GM18907 (cell line): ENCODE measurements around the gene LIPC.

ENCODE experiments used
- ATAC-seq: cut with Tn5 transposase; IDR thresholded peaks from one replicate; pipeline ENCODE4 v1.9.1; 2021; ENCODE audit warnings: mild to moderate bottlenecking, moderate library complexity; ENCODE audit not compliant: unreplicated experiment

LIPC gene

GRCh38 chr15:58431221-58432149 lies at the start of gene LIPC:
TSS of gene LIPC (plus strand) at chr15:58431991. CDS start at chr15:58432033, 42 bp downstream.
- no peak for ATAC-seq

- no peak for ATAC-seq
These were observed 47.9 kb upstream of the LIPC start for GRCh38 chr15:58383876-58384275.

- ATAC-seq, result no peak
These were observed 47.1 kb upstream of the LIPC start for GRCh38 chr15:58384667-58385066.

- ATAC-seq, result no peak
These were observed 45.7 kb upstream of the LIPC start for GRCh38 chr15:58386081-58386480.

- ATAC-seq, result no peak
These were observed 45.1 kb upstream of the LIPC start for GRCh38 chr15:58386641-58387040.

GRCh38 chr15:58387130-58387529 lies 44.7 kb upstream of the LIPC start:
- no peak for ATAC-seq

- no peak for ATAC-seq
These were observed 43.6 kb upstream of the LIPC start for GRCh38 chr15:58388211-58388610.

GRCh38 chr15:58390118-58390517 lies 41.7 kb upstream of the LIPC start:
- no peak for ATAC-seq

GRCh38 chr15:58390655-58391054 lies 41.1 kb upstream of the LIPC start:
- no peak for ATAC-seq

- ATAC-seq, result no peak
These were observed 40.7 kb upstream of the LIPC start for GRCh38 chr15:58391088-58391487.

- ATAC-seq, result no peak
These were observed 39.6 kb upstream of the LIPC start for GRCh38 chr15:58392141-58392540.

GRCh38 chr15:58392611-58393161 lies 39.1 kb upstream of the LIPC start:
- no peak for ATAC-seq

GRCh38 chr15:58393241-58393662 lies 38.5 kb upstream of the LIPC start:
- no peak for ATAC-seq

GRCh38 chr15:58396181-58396580 lies 35.6 kb upstream of the LIPC start:
- no peak for ATAC-seq

GRCh38 chr15:58398071-58398470 lies 33.7 kb upstream of the LIPC start:
- ATAC-seq, result no peak

GRCh38 chr15:58398643-58399042 lies 33.1 kb upstream of the LIPC start:
- no peak for ATAC-seq

GRCh38 chr15:58399739-58400138 lies 32.1 kb upstream of the LIPC start:
- ATAC-seq, result no peak

GRCh38 chr15:58401276-58401675 lies 30.5 kb upstream of the LIPC start:
- ATAC-seq, result no peak

- no peak for ATAC-seq
These were observed 29.7 kb upstream of the LIPC start for GRCh38 chr15:58401991-58402649.

GRCh38 chr15:58403581-58403980 lies 28.2 kb upstream of the LIPC start:
- ATAC-seq, result no peak

- ATAC-seq, result no peak
These were observed 27.8 kb upstream of the LIPC start for GRCh38 chr15:58404020-58404419.

GRCh38 chr15:58404722-58405121 lies 27.1 kb upstream of the LIPC start:
- no peak for ATAC-seq
